Measurements from ENCODE around the gene DCAF11.
A peak's percentile ranks its signal among the peaks of the same experiment; 100 is the strongest.

DCAF11 gene

GRCh38 chr14:24122898-24123297 is 8.3 kb downstream of the DCAF11 start:
- no peak for TF ChIP-seq JUND (IDR thresholded peaks at IDR 0.05; ENCODE audit: low read depth)
- in situ Hi-C loops (cut with HindIII; ENCODE audit: low pct_unique_long_range_greater_than_20kb, low sequenced_read_pairs) = no loop called here
- DNase-seq (ENCODE audit: low read depth in 1 of 2, low spot score in 1 of 2) = no peak

- in situ Hi-C loops (cut with HindIII; ENCODE audit: low pct_unique_long_range_greater_than_20kb, low sequenced_read_pairs) = no loop called here
- TF ChIP-seq JUND (IDR thresholded peaks at IDR 0.05; ENCODE audit: low read depth) = no peak
- DNase-seq (ENCODE audit: low read depth in 1 of 2, low spot score in 1 of 2) = no peak
These were observed 9.1 kb downstream of the DCAF11 start for GRCh38 chr14:24123424-24124417.

- in situ Hi-C loops (cut with HindIII; ENCODE audit: low pct_unique_long_range_greater_than_20kb, low sequenced_read_pairs) = no loop called here
These were observed 12.4 kb downstream of the DCAF11 start for GRCh38 chr14:24126939-24127338.

GRCh38 chr14:24127673-24128072 is 13.1 kb downstream of the DCAF11 start:
- in situ Hi-C loops (cut with HindIII; ENCODE audit: low pct_unique_long_range_greater_than_20kb, low sequenced_read_pairs) = no loop called here
- DNase-seq (ENCODE audit: low read depth in 1 of 2, low spot score in 1 of 2) = no peak
- no peak for TF ChIP-seq JUND (IDR thresholded peaks at IDR 0.05; ENCODE audit: low read depth)

More at GRCh38 chr14:24126939-24127338, 12.4 kb downstream of the DCAF11 start:
- TF ChIP-seq JUND (IDR thresholded peaks at IDR 0.05; ENCODE audit: low read depth) = no peak
- DNase-seq (ENCODE audit: low read depth in 1 of 2, low spot score in 1 of 2) = no peak

GRCh38 chr14:24129410-24129998 is 14.9 kb downstream of the DCAF11 start:
- TF ChIP-seq JUND (IDR thresholded peaks at IDR 0.05; ENCODE audit: low read depth) = no peak
- in situ Hi-C loops (cut with HindIII; ENCODE audit: low pct_unique_long_range_greater_than_20kb, low sequenced_read_pairs) = no loop called here
- no peak for DNase-seq (ENCODE audit: low read depth in 1 of 2, low spot score in 1 of 2)

- in situ Hi-C loops (cut with HindIII; ENCODE audit: low pct_unique_long_range_greater_than_20kb, low sequenced_read_pairs) = no loop called here
- no peak for DNase-seq (ENCODE audit: low read depth in 1 of 2, low spot score in 1 of 2)
These were observed 15.8 kb downstream of the DCAF11 start, which contains the start of gene FITM1 for GRCh38 chr14:24130380-24130716. TSS of gene FITM1 (plus strand) at chr14:24130659. CDS start at chr14:24131564, 905 bp downstream.

GRCh38 chr14:24130717-24131548 is 16.4 kb downstream of the DCAF11 start:
- in situ Hi-C loops (cut with HindIII; ENCODE audit: low pct_unique_long_range_greater_than_20kb, low sequenced_read_pairs) = no loop called here
- no peak for TF ChIP-seq JUND (IDR thresholded peaks at IDR 0.05; ENCODE audit: low read depth)
- no peak for DNase-seq (ENCODE audit: low read depth in 1 of 2, low spot score in 1 of 2)

More at GRCh38 chr14:24130380-24130716, 15.8 kb downstream of the DCAF11 start, which contains the start of gene FITM1:
- no peak for TF ChIP-seq JUND (IDR thresholded peaks at IDR 0.05; ENCODE audit: low read depth)

GRCh38 chr14:24131549-24131966 is 17.0 kb downstream of the DCAF11 start:
- in situ Hi-C loops (cut with HindIII; ENCODE audit: low pct_unique_long_range_greater_than_20kb, low sequenced_read_pairs) = no loop called here
- TF ChIP-seq JUND (IDR thresholded peaks at IDR 0.05; ENCODE audit: low read depth) = no peak
- DNase-seq (ENCODE audit: low read depth in 1 of 2, low spot score in 1 of 2) = no peak

- DNase-seq (ENCODE audit: low read depth in 1 of 2, low spot score in 1 of 2) = peak in 1 of 2 experiments; percentile 61
- TF ChIP-seq JUND (IDR thresholded peaks at IDR 0.05; ENCODE audit: low read depth) = no peak
- in situ Hi-C loops (cut with HindIII; ENCODE audit: low pct_unique_long_range_greater_than_20kb, low sequenced_read_pairs) = no loop called here
These were observed 17.6 kb downstream of the DCAF11 start for GRCh38 chr14:24132061-24132685.

- no peak for DNase-seq (ENCODE audit: low read depth in 1 of 2, low spot score in 1 of 2)
- TF ChIP-seq JUND (IDR thresholded peaks at IDR 0.05; ENCODE audit: low read depth) = no peak
- in situ Hi-C loops (cut with HindIII; ENCODE audit: low pct_unique_long_range_greater_than_20kb, low sequenced_read_pairs) = no loop called here
These were observed 18.4 kb downstream of the DCAF11 start for GRCh38 chr14:24132976-24133375.

- no peak for TF ChIP-seq JUND (IDR thresholded peaks at IDR 0.05; ENCODE audit: low read depth)
- in situ Hi-C loops (cut with HindIII; ENCODE audit: low pct_unique_long_range_greater_than_20kb, low sequenced_read_pairs) = no loop called here
- DNase-seq (ENCODE audit: low read depth in 1 of 2, low spot score in 1 of 2) = no peak
These were observed 19.2 kb downstream of the DCAF11 start for GRCh38 chr14:24133735-24134134.

GRCh38 chr14:24135584-24135833 is 20.9 kb downstream of the DCAF11 start:
- DNase-seq (ENCODE audit: low read depth in 1 of 2, low spot score in 1 of 2) = no peak
- TF ChIP-seq JUND (IDR thresholded peaks at IDR 0.05; ENCODE audit: low read depth) = no peak
- in situ Hi-C loops (cut with HindIII; ENCODE audit: low pct_unique_long_range_greater_than_20kb, low sequenced_read_pairs) = no loop called here

Data from T47D (cell line).